Trophoblast cell (in vitro differentiated cells and primary cell): ENCODE results near the gene TRABD2B.

ENCODE experiments used
- DNase-seq, 2 donors: peaks; one replicate each; pipeline ENCODE4 v3.0.0-alpha.2; 2016
- H2AFZ ChIP-seq: 2 replicates; pipeline ENCODE4 v1.6.1; 2013; ENCODE audit warnings: low read length, moderate library complexity, mild to moderate bottlenecking; ENCODE audit not compliant: insufficient read depth, poor library complexity
- H2AK5ac ChIP-seq: 2 replicates; pipeline ENCODE4 v1.6.1; 2013; ENCODE audit warnings: mild to moderate bottlenecking, low read length
- H2BK120ac ChIP-seq: 2 replicates; pipeline ENCODE4 v1.6.1; 2013; ENCODE audit warnings: low read length, mild to moderate bottlenecking, moderate library complexity; ENCODE audit not compliant: insufficient read depth, poor library complexity
- H2BK12ac ChIP-seq: 2 replicates; pipeline ENCODE4 v1.6.1; 2013; ENCODE audit warnings: mild to moderate bottlenecking, low read length, moderate library complexity
- H2BK5ac ChIP-seq: 2 replicates; pipeline ENCODE4 v1.6.1; 2013; ENCODE audit warnings: low read length, low read depth, moderate library complexity, mild to moderate bottlenecking; ENCODE audit not compliant: poor library complexity
- H3K14ac ChIP-seq: 2 replicates; pipeline ENCODE4 v1.6.1; 2013; ENCODE audit warnings: mild to moderate bottlenecking, low read length
- H3K18ac ChIP-seq: 2 replicates; pipeline ENCODE4 v1.6.1; 2013; ENCODE audit warnings: mild to moderate bottlenecking, low read length
- H3K23ac ChIP-seq: 2 replicates; pipeline ENCODE4 v1.6.1; 2013; ENCODE audit warnings: low read length
- H3K27ac ChIP-seq: 2 replicates; pipeline ENCODE4 v1.5.1; 2013; ENCODE audit warnings: low read depth, mild to moderate bottlenecking, inconsistent platforms, low read length, moderate library complexity
- H3K27me3 ChIP-seq: 2 replicates; pipeline ENCODE4 v1.6.1; 2013; ENCODE audit warnings: inconsistent platforms, mild to moderate bottlenecking, low read length, moderate library complexity; ENCODE audit not compliant: insufficient read depth
- H3K36me3 ChIP-seq, 2 experiments: 1 replicate in 1 of 2; 2 replicates in 1 of 2; pipeline ENCODE4 v1.6.1; 2013; ENCODE audit warnings: low read length in 2 of 2, mild to moderate bottlenecking in 2 of 2, moderate library complexity in 1 of 2; ENCODE audit not compliant: insufficient read depth in 2 of 2, control insufficient read depth in 1 of 2
- H3K4ac ChIP-seq: 2 replicates; pipeline ENCODE4 v1.6.1; 2013; ENCODE audit warnings: low read depth, mild to moderate bottlenecking, low read length, moderate library complexity
- H3K4me1 ChIP-seq, 2 experiments: 1 replicate in 1 of 2; 2 replicates in 1 of 2; pipeline ENCODE4 v1.6.1; 2013; ENCODE audit warnings: low read length in 2 of 2, mild to moderate bottlenecking in 2 of 2, moderate library complexity in 1 of 2; ENCODE audit not compliant: insufficient read depth in 2 of 2, control insufficient read depth in 1 of 2
- H3K4me2 ChIP-seq: 2 replicates; pipeline ENCODE4 v1.6.1; 2013; ENCODE audit warnings: inconsistent platforms, mild to moderate bottlenecking, low read length, moderate library complexity
- H3K4me3 ChIP-seq: 2 replicates; pipeline ENCODE4 v1.5.1; 2013; ENCODE audit warnings: mild to moderate bottlenecking, low read depth, low read length, inconsistent platforms
- H3K79me1 ChIP-seq: one replicate; pipeline ENCODE4 v1.6.1; 2013; ENCODE audit warnings: low read length
- H3K79me2 ChIP-seq: 2 replicates; pipeline ENCODE4 v1.6.1; 2013; ENCODE audit warnings: low read length, mild to moderate bottlenecking; ENCODE audit not compliant: control insufficient read depth, insufficient read depth, poor library complexity
- H3K9ac ChIP-seq: 2 replicates; pipeline ENCODE4 v1.6.1; 2013; ENCODE audit warnings: mild to moderate bottlenecking, low read length
- H3K9me3 ChIP-seq: 2 replicates; pipeline ENCODE4 v1.6.1; 2013; ENCODE audit warnings: low read depth, mild to moderate bottlenecking, control low read depth, inconsistent platforms, low read length; ENCODE audit not compliant: insufficient read depth
- H4K12ac ChIP-seq: 2 replicates; pipeline ENCODE4 v1.6.1; 2013; ENCODE audit warnings: low read depth, mild to moderate bottlenecking, low read length, moderate library complexity
- H4K8ac ChIP-seq: 2 replicates; pipeline ENCODE4 v1.6.1; 2013; ENCODE audit warnings: low read depth, mild to moderate bottlenecking, low read length, moderate library complexity
- H4K91ac ChIP-seq: one replicate; pipeline ENCODE4 v1.6.1; 2013; ENCODE audit warnings: low read depth, mild to moderate bottlenecking, low read length, moderate library complexity
- WGBS: extraction: QIAGEN DNeasy Blood & Tissue Kit; methylation state at CpG from one replicate; pipeline ENCODE4 v1.1.7; 2013; ENCODE audit warnings: missing lambda C conversion rate; ENCODE audit not compliant: insufficient read length, insufficient coverage; ENCODE audit errors: extremely low coverage; 5-methylcytosine and 5-hydroxymethylcytosine counted together

Gene TRABD2B

GRCh38 chr1:47940779-47941178 is 56.4 kb downstream of the TRABD2B start:
- H3K79me1 ChIP-seq, result no peaks in the 10 kb centered on the region
- H3K9ac ChIP-seq, result no peak overlapping the region
- H2BK5ac ChIP-seq, result no peak overlapping the region
- H3K36me3 ChIP-seq, result no peaks in the 10 kb centered on the region
- no peak overlapping the region for H2BK120ac ChIP-seq
- H3K4me3 ChIP-seq, result no peak overlapping the region
- H3K18ac ChIP-seq, result no peak overlapping the region
- no peak overlapping the region for H4K8ac ChIP-seq
- no peaks in the 10 kb centered on the region for H3K27me3 ChIP-seq
- H3K4ac ChIP-seq, result no peak overlapping the region
- no peak overlapping the region for H3K14ac ChIP-seq
- H2BK12ac ChIP-seq, result no peak overlapping the region
- H3K4me1 ChIP-seq, result no peaks in the 10 kb centered on the region
- H2AFZ ChIP-seq, result no peak overlapping the region
- H3K4me2 ChIP-seq, result no peak overlapping the region
- no peaks in the 10 kb centered on the region for H3K79me2 ChIP-seq
- H3K9me3 ChIP-seq, result no peaks in the 10 kb centered on the region
- no CpG with 5 or more reads among the region's 5 CpGs for WGBS
- H4K12ac ChIP-seq, result no peak overlapping the region
- no peak for DNase-seq
- no peak overlapping the region for H2AK5ac ChIP-seq
- no peak overlapping the region for H3K27ac ChIP-seq
- no peak overlapping the region for H3K23ac ChIP-seq
- no peak overlapping the region for H4K91ac ChIP-seq

DNA sequence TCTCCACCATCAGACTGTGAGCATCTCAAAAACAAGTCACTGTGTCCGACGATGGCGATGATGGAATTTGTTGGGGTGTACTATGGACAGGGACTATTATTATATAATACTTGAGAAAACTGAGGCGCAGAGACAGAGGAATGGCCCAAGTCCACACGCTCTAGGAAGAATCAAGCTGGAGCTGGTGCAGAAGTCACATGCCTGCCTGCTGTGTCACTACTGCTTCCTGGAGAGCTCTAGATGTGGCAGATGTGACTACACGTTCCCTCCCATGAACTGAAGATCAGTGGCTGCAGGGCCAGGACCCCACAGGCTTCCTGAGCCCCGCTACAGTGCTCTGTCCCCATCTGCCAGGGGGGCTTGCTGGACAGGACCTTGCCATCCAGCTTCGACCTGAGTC is 56.9 kb downstream of the TRABD2B start:
- Histone ChIP-seq H3K4me3 (no peak overlapping the region), H3K27me3 (no peaks in the 10 kb centered on the region), H3K14ac (no peak overlapping the region), H3K4me1 (no peaks in the 10 kb centered on the region), H3K9me3 (no peaks in the 10 kb centered on the region), H4K91ac (no peak overlapping the region), H4K8ac (no peak overlapping the region), H4K12ac (no peak overlapping the region), H2AK5ac (no peak overlapping the region), H2BK120ac (no peak overlapping the region), H2BK5ac (no peak overlapping the region), H3K4ac (no peak overlapping the region), H3K27ac (no peak overlapping the region), H3K79me1 (no peaks in the 10 kb centered on the region), H3K4me2 (no peak overlapping the region), H3K36me3 (no peaks in the 10 kb centered on the region), H3K79me2 (no peaks in the 10 kb centered on the region), H3K18ac (no peak overlapping the region), H3K23ac (no peak overlapping the region), H3K9ac (no peak overlapping the region), H2BK12ac (no peak overlapping the region), H2AFZ (no peak overlapping the region)
- WGBS, result no CpG with 5 or more reads among the region's 8 CpGs
- DNase-seq, result no peak

GRCh38 chr1:47938520-47938919 is 58.7 kb downstream of the TRABD2B start:
- no peak overlapping the region for H2AFZ ChIP-seq
- H2BK5ac ChIP-seq, result no peak overlapping the region
- no peaks in the 10 kb centered on the region for H3K9me3 ChIP-seq
- H3K14ac ChIP-seq, result no peak overlapping the region
- no peak for DNase-seq
- no peak overlapping the region for H3K4me3 ChIP-seq
- H2BK12ac ChIP-seq, result no peak overlapping the region
- H3K23ac ChIP-seq, result no peak overlapping the region
- H3K18ac ChIP-seq, result no peak overlapping the region
- H3K79me1 ChIP-seq, result no peaks in the 10 kb centered on the region
- no peaks in the 10 kb centered on the region for H3K27me3 ChIP-seq
- H2BK120ac ChIP-seq, result no peak overlapping the region
- no peak overlapping the region for H4K12ac ChIP-seq
- peaks cover 0 to 4% of the 10 kb centered on the region in 2 experiments for H3K4me1 ChIP-seq
- H3K36me3 ChIP-seq, result no peaks in the 10 kb centered on the region
- H2AK5ac ChIP-seq, result no peak overlapping the region
- no peak overlapping the region for H4K91ac ChIP-seq
- H3K4me2 ChIP-seq, result no peak overlapping the region
- no peak overlapping the region for H3K9ac ChIP-seq
- no peak overlapping the region for H3K27ac ChIP-seq
- H4K8ac ChIP-seq, result no peak overlapping the region
- no peaks in the 10 kb centered on the region for H3K79me2 ChIP-seq
- no peak overlapping the region for H3K4ac ChIP-seq
- WGBS, result no CpG with 5 or more reads among the region's 2 CpGs

GRCh38 chr1:47937586-47938254 is 59.5 kb downstream of the TRABD2B start:
- Histone ChIP-seq H4K91ac (no peak overlapping the region), H3K9me3 (no peaks in the 10 kb centered on the region), H3K36me3 (no peaks in the 10 kb centered on the region), H3K9ac (no peak overlapping the region), H3K14ac (no peak overlapping the region), H4K12ac (no peak overlapping the region), H2BK12ac (no peak overlapping the region), H3K4me2 (no peak overlapping the region), H3K79me1 (no peaks in the 10 kb centered on the region), H3K23ac (no peak overlapping the region), H3K4me3 (no peak overlapping the region), H3K18ac (no peak overlapping the region), H3K27me3 (no peaks in the 10 kb centered on the region), H2AK5ac (no peak overlapping the region), H4K8ac (no peak overlapping the region), H3K27ac (no peak overlapping the region), H3K79me2 (no peaks in the 10 kb centered on the region), H3K4ac (no peak overlapping the region), H2BK120ac (no peak overlapping the region), H3K4me1 (peaks cover 0 to 4% of the 10 kb centered on the region in 2 experiments), H2BK5ac (no peak overlapping the region), H2AFZ (no peak overlapping the region)
- DNase-seq, result no peak
- no CpG with 5 or more reads among the region's 5 CpGs for WGBS
